GM18511 (cell line): ENCODE measurements around the gene NR5A1.

Source experiments
- ATAC-seq: cut with Tn5 transposase; IDR thresholded peaks from one replicate; pipeline ENCODE4 v1.9.1; 2021; ENCODE audit warnings: mild to moderate bottlenecking, moderate library complexity; ENCODE audit not compliant: unreplicated experiment

Gene NR5A1

DNA sequence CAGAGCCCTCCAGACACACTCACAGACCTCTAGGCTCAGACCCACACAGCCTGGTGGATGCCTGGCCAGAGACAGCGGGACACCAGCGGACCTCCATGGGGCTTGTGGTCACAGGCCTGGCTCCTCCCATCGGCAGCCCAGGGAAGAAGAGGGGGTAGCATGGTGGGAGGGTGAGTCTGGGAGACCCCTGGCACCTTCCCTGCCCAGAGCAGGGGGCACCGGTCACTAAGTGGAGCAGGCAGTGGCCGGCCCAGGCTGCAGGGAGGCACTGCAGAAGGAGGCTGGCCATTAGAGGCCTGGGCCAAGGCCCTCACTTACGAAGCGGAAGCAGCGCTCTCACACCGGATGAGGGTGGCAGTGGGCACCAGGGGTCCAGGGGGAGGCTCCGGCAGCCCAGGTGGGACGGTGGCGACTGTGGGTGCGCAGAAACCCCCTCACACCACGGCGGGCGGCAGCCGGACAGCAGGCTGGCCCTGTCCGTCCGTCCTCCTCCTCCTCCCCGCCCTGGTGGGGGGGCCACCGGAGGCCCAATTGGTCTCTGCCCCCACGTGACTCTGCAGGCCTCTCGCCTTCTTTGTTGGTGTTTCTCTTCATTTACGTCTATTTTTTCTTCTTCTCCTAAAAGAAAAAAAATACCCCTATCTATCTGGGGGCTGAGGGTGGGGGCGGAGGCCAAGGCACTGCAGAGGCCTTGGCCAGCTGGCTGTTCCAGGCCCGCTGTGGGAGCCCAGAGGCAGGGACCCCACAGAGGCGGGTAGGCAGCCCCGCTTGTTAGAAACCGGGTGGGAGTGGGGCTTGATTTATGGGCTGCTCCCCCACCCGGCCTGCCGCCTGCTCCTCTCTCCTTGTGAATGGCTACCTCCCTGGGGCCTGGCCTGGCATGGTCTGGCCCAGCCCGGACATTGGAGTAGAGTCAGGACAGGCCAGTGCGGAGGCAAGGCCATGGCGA is at the start of gene NR5A1:
NR5A1 (minus strand) TSS at position 469 of the 949 bp plus-strand sequence. CDS start 4,004 bp downstream, outside the sequence.
- no peak for ATAC-seq

DNA sequence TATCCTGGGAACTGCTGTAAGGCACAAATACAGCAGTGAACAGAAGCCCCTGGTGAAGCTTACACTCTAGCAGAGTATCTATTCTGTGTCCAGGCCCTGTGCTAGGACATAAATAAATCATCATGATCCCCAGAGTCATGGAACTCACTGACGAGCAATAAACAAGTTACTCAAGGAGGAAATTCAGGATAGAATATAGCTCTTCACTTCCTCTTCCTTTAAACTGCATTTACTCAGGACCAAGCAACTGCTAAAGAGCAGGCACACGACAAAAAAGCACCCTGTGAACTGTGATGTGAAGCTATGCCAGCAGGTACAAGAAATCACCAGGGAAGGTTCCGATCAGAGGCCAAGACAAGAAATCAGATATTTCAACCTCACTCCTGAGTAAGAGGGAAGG is 47.8 kb upstream of the NR5A1 start:
- ATAC-seq: no peak

DNA sequence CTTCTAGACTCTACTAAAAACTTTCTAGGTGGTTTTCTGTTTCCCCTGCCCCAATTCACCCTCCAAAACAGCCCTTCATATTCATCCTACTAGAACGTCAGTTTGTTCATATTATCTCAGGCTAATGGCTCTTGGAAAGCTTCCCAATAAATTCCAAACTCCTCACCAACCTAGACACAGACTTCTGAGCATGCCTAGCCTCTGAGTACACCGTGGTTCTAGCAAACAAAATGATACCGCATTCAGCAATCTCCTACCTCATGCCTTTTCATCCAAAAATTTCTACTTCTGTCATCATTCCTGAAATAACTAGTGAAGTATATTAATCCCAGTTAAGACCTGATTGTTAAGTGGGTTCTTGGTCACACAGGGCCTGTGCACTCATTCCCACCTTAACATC is 46.5 kb upstream of the NR5A1 start:
- no peak for ATAC-seq

DNA sequence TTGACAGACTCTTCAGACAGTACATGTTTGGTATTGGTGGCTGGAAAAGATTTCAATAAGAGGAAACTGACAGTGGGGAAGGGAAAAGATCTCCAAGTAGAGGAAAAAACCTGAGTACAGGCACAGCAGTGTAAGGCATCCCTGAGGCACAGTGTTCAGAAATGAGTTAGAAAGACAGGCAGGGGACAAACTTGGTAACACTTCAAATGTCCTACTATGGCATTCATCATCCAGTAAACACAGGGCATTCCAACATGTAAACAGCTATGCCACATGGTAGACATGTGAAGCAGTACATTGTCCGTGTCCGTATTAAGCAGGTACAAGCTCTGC is 45.0 kb upstream of the NR5A1 start:
- no peak for ATAC-seq

DNA sequence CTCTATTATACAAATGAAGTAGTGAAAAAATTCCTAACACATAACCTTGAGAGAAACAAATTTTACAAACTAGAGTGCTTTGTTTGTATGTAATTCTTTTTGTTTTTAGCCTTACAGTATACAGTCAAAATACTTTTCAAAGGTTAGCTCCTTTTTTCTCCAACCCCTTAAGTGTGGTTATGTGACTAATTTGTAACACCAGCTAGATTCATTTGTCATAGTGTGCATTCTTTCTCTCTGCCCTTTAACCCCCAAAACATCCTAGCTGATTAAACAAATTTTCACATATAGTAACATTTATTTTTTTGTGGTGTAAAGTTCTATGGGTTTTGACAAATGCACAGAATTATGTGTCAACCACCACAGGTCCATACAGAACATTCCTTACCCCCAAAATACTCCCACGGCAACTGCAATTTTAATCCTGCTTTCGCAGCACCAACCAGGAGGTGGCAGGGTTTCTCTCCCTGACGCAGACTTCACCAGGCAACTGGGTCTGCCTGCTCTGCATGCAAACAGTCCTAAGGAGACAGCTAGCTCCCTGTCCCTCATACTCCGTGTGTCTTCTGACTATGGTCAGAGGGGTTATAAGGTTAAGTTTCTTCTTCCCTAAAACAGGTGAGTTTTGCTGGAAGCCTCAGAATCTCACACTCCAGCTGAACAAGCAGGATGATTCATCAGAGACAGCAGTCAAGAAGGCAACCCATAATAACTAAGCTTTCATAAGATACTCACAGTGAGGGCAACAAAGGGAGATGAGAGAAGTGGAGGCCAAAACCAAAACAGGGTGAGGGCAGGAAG is 44.5 kb upstream of the NR5A1 start:
- peak; percentile 72 for ATAC-seq

DNA sequence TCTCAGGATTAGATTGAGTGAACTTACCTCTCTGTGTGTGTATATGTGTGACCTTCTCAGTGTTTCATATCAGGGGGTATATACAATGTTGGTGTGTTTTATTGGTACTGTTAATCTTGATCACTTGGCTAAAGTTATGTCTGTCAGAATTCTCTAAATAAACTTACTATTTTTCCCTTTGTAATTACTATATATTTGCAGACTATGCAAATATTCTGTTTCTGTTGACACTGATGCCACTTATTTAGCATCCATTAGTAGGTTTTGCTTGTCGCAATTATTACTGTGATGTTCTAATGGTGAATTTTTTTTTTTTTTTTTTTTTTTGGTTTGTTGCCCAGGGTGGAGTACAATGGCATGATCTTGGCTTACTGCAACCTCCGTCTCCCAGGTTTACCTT is 42.9 kb upstream of the NR5A1 start:
- no peak for ATAC-seq

DNA sequence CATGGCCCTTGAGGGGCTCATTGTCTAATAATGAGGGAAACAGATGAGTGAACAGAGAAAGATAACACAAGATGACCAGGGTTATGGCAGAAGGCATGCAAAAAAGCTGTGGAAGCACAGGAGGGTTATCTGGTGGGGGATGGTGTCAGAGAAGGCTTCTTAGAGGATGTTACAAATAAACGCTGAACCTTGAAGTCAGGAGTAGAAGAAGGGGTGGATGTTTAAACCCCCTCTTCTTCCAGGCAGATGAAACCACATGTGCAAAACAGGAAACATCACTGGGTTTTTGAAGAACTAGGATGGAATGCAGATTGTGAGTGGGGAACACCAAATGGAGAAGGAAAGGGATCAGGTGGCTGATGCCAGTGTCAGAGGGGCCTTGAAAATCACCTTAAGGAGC is 41.8 kb upstream of the NR5A1 start:
- no peak for ATAC-seq

DNA sequence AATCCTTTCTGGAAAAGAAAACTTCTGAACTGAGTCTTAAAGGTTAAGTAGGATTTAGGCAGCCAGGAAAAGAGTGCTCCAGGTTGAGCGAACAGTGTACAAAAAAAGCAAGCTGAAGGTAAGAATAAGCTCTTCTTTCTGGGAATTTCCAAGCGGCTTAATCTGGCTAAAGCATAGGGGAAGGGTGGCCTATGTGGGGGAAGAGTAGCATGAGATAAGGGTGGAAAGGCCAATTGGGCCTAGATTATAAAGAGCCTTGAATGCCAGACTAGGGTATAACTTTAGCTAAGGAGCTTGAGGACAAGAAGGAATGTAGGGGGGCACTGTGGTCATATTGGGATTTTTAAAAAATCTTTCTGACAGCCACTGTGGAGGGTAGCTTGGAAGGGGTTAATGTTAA is 37.3 kb upstream of the NR5A1 start:
- ATAC-seq: no peak

DNA sequence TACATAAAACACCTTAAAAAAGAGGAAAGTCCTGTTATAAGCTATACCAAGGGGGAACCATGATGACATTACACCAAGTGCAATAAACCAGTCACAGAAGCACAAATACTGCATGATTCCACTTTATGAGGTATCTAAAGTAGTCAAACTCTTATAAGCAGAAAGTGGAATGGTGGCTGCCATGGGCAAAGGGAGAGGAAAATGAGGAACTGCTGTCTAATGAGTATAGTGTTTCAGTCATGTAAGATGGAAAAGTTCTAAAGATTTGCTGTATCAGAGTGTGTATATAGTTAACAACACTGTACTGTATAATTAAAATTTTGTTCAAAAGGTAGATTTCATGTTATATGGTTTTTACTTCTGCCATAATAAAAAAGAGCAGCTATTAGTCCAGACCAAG is 34.6 kb upstream of the NR5A1 start:
- ATAC-seq: no peak

DNA sequence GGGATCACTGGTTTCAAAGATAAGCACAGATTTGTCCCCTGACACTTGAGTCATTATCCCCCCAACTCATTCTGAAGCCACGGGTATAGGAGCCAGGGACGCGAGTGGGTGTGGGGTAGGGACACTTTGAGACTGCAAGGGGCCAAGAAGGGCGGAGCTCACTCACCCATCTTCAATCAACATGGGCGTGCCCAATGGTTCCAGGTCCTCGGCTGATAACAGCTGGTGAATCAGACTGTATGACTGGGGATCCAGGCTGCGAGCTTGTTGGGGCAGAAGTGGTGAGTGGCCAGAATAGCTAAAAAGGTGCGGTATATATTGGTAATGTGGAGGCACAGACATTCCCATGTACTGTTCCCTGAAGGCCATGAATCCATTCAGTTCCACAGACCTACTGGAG is 30.7 kb upstream of the NR5A1 start:
- ATAC-seq: no peak

DNA sequence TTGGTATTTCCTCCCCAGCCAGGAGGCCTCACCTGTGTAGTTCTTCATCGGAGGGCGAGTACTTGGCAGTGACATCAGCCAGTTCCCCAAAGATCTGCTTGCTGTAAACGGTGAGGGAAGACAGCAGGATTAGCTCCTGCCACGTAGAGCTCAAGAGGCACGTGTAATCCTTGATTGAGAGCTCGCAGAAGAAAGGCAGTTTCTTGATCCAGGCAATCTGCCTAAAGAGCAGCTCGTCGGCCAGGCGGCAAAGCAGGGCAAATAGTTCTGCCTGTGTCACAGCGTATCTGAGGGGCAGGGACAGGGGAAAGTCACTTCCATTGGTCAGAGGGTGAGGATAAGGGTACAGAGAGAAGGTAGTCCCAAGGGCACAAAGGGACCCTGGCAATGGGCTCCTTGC is 28.6 kb upstream of the NR5A1 start:
- ATAC-seq: no peak

DNA sequence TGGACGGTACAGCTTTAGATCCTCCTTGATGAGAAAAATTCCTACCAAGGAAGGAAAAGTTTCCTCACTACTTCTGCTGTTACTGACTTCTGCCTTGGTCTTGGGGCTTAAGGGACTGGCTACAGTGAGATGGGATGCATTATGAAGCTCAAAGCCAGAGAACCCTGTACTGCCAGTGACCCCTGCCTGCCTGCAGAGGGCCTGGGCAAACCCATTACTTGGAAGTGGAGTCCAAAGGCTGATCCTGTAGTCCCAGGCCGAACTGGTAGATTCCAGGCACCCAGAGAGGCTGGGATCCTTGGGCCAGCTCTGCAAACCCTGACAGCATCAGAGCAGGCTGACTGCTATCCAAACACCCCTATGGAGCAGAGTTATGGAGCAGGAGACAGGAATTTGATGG is 25.7 kb upstream of the NR5A1 start:
- ATAC-seq: no peak

DNA sequence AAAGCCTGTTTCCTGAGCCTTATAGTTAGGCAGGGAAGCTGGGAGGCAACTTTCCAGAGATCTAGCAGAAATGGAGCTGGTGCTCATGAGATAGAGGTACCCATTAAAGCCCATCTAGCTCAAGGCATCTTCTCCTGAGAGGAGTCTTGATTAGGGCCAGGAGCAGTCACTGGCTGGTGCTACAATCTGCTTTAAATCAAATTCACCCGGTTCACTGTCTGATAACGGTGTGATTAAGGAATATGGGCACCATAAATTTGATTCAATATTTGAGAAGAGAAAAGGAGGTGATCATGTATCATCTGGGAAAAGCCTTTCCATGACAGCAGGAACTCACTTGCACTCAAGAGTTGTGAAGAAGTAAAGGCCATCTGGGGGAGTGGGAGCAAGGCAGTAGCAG is 23.9 kb upstream of the NR5A1 start:
- no peak for ATAC-seq

DNA sequence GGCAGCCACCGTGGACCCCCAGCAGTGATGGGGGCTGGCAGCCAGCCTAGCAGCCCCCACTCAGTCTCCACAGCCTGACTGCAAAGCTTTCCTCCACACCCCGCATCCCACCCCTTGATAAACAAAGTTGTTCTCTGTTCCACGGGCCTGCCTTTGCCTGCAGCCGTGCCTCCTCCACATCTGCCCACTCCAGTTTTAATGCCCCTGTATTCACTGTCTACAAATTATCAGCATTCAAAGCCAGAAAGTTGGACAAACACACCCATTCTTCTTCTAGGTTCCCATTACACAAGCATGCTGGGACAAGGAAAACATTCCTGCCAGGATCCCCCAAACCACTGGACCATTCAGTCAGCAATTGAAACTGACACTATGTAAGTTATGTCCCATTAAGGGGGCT is 23.0 kb upstream of the NR5A1 start:
- ATAC-seq: no peak

DNA sequence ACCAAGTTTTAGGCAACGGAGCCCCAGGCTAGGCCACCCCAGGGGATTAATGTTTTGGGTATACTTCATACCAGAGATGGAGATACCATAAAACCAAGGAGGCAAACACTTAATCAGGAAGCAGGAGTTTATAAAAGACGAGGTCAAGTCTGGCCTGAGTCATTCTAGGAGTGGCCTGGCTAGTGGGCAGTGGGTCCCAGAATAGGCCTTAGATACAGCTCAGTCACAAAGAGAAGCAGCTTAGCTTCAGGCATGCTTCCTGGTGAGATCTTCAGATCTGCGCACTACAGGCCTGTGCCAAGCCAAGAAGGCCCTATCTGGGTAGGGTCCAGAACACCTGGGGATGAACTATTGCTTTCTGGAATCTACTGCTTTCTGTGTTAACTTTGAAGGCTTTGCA is 20.6 kb upstream of the NR5A1 start:
- ATAC-seq: no peak

DNA sequence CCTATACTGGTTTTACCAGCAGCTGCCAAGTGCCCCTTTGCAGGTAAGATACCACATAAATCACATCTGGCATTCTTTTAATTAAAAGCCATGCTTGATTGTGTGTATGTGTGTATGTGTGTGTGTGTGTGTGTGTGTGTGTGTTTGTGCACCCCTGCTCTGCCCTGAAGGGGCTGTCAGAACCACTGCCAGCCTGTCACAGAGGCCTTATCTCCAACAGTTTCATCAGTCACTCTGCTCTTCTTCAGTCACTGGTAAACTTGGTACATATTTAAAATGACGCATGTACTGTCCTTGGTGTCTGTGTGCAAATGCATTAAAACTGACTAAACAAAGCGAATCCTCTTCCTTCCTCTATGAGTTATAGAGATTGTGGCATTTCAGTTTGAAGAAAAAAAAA is 19.0 kb upstream of the NR5A1 start:
- ATAC-seq: no peak

DNA sequence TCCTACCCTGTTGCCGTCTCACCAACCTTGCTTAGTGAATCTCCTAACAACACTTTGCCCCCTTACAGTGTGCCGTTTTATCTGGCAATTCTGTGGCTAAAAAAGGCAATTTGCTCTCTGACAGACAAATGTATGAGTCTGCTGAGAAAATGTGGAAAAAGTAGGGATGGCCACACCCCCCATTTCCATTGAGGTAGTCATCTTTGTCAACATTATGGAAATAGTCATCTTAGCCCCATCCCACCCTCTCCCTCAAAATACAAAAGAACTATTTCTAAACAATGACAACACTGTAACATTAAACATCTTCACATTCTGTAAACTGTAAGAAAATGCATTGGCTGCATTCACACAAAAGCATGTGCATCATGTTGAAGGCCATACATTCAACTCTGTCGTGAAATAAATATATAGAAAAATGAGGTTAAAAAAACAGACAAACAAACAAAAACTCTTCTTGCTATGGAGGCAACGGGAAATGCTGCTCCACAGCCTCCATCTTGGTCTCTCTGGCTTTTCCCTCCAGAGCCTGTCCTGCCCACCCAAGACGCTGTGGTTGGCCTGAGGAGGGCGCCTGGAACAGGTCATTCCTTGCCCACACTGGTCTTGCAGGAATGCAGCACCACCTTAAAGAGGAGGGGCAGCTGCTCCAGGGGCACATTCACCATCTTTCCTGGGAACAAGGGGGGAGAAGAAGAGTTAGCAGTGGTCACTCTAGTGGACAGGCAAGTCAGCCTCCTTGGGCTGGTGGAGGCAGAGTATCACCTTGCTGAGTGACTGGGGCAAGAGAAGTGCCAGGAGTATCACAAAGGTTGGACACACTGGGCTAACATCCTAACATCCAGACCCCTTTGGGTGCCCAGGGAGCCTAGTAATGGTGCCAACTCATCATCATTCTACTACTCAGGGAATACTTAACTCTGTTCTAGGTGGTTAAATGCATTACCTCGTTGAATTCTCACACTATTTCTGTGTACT is 15.2 kb upstream of the NR5A1 start:
- ATAC-seq: no peak

DNA sequence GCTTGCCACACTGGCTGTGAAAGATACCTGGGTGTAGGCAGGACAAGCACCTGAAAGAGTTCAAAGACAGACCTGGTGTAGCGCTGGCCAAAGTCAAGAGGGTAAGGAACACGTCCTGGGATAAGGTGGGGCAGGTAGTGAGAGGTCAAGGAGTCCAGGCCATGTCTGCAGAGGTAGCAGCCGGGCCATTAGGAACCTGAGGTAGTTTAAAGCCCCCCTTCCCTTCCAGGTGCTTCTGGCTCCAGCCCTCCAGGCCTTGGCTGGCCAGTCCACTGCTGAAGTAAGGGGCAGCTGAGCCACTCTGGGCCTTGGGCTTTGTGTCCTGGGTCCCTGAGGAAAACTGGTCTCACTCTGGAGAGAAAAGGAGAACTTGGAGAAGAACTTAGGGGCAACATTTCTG is 13.9 kb upstream of the NR5A1 start:
- ATAC-seq: no peak

DNA sequence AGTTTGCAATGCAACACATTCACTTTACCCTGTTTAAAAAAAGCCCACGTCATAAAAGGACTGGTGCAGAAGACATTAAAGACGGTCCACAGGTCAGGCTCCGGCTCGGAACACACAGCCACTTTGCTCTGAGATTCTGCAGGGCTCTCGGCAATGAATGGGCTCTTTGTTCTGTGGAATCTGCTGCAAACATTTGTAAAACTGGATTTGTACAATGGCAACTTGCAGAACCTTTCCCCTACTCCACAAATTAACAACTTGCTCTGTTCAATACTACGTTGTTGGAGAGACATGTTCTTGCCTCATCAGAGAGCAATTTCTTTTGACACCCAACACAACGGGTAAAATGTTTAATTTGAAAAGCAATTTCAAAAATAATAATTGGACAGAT is 13.0 kb upstream of the NR5A1 start:
- ATAC-seq: no peak

DNA sequence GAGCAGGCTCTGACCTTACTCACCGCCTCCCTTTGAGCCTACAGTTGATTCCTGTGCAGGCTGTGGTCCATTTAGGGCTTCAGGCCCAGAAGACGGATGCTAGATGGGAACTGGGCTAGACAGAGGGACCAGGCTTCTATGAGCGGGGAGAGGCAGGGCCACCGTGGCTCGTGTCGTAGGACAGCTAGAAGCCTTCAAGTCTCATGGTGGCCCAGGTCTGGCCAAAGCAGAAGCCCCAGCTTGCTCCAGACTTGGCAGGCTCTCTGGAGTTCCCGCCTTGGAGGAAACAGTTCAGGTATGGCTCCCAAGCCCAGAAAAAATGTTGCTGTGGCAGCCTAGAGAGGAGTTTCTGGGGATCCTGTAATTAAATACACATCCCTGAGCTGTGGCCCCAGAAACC is 10.9 kb upstream of the NR5A1 start:
- ATAC-seq: no peak

DNA sequence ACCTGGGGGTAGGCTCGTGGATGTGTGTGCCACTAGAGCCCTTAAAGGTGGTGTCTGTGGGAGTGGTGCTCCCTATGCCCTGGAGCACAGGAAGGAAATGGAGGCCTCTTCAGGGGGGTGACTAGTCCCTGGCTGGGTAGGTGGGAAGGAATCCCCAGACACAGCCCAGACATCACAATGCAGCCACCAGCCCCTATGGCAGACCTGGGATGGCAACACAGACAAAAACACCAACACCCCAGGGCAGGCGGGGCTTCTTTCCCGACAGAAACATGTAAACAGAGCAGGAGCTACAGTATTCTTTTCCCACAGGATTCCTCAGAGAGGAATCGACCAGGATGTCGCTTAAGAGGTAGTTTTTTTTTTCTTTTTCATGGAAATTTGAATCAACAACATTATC is 10.4 kb upstream of the NR5A1 start:
- no peak for ATAC-seq
